Thoracic aorta (tissue), 2 donors: ENCODE measurements around the gene C1S. TPM values are rescaled to one million over a fixed set of nuclear protein-coding genes. Genes with fewer than 3 reads are reported as not detected.

Experiments
- ATAC-seq: fragments of 150-250 bp; one replicate; pipeline ENCODE4 v1.8.0; 2017; ENCODE audit warnings: low read depth; ENCODE audit not compliant: insufficient number of reproducible peaks, low FRiP score
- DNase-seq: peaks from one replicate; pipeline ENCODE4 v3.0.0-alpha.2; 2020; ENCODE audit warnings: low spot score
- H3K27ac ChIP-seq, 2 donors: fragments of 200-600 bp; sonication (generic); 1 replicate in 1 of 2; 2 replicates in 1 of 2; pipeline ENCODE4 v1.5.1; 2016; ENCODE audit warnings: mild to moderate bottlenecking in 2 of 2, moderate library complexity in 2 of 2
- H3K27me3 ChIP-seq: fragments of 200-600 bp; sonication (generic); replicated peaks from 2 replicates; pipeline ENCODE4 v1.6.0; 2016; ENCODE audit warnings: mild to moderate bottlenecking; ENCODE audit not compliant: insufficient read depth
- H3K36me3 ChIP-seq: fragments of 200-600 bp; sonication (generic); one replicate; pipeline ENCODE4 v1.5.1; 2016
- H3K4me1 ChIP-seq, 2 donors: fragments of 200-600 bp; sonication (generic); 1 replicate in 1 of 2; 2 replicates in 1 of 2; pipeline versions ENCODE4 v1.5.1 to v1.6.0; 2016; ENCODE audit warnings: low read depth in 2 of 2, mild to moderate bottlenecking in 1 of 2; ENCODE audit not compliant: control insufficient read depth in 1 of 2
- H3K4me3 ChIP-seq: fragments of 200-600 bp; sonication (generic); 2 replicates; pipeline ENCODE4 v1.5.1; 2016; ENCODE audit warnings: mild to moderate bottlenecking
- H3K9me3 ChIP-seq: fragments of 200-600 bp; sonication (generic); 2 replicates; pipeline ENCODE4 v1.5.1; 2016
- CTCF ChIP-seq: fragments of 200-600 bp; sonication (generic); IDR thresholded peaks from one replicate; pipeline ENCODE4 v1.5.1; 2019; ENCODE audit warnings: antibody characterized with exemption
- total RNA-seq, 2 donors: library from RNA; depleted of rRNA; stranded (reverse); fragments of >200 nt; gene quantifications; one replicate each; pipeline versions ENCODE4 v1.1.0 to v1.2.3, GENCODE V29; 2016

C1S gene
- total RNA-seq, 2 donors from 2014 or later: 456 to 715 TPM

GRCh38 chr12:7075518-7075917, 15.0 kb downstream of the C1S start:
- peaks cover 4% of the 10 kb centered on the region for H3K36me3 ChIP-seq
- TF ChIP-seq CTCF: no peak
- H3K4me3 ChIP-seq: no peak overlapping the region
- H3K27ac ChIP-seq: no peak overlapping the region
- no peak for DNase-seq
- no peaks in the 10 kb centered on the region for H3K27me3 ChIP-seq
- no peaks in the 10 kb centered on the region for H3K9me3 ChIP-seq
- ATAC-seq: no peak
- H3K4me1 ChIP-seq: peaks cover 14 to 16% of the 10 kb centered on the region in 2 donors

DNA sequence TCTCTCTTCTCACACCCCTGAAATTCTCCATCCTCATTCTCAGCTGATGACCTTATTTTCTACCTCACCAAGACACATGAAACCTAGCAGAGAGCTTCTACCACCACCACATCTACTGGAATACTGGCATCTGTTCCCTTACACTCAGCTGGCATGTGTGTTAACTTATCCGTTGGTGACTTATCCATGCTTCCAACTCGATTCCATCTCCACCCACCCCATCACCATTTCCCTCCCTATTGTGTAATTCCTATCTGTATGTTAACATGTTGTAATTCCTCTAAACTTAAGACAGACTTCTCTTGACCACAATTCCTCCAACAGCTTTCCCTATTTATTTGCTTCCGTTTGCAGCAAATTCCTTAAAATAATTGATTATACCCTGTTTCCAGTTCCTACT, 15.4 kb downstream of the C1S start:
- Histone ChIP-seq H3K27me3 (no peaks in the 10 kb centered on the region), H3K9me3 (no peaks in the 10 kb centered on the region), H3K4me3 (no peak overlapping the region), H3K4me1 (peaks cover 14 to 19% of the 10 kb centered on the region in 2 donors), H3K27ac (no peak overlapping the region), H3K36me3 (peaks cover 7% of the 10 kb centered on the region)
- ATAC-seq: no peak
- no peak for TF ChIP-seq CTCF
- DNase-seq: no peak

- Histone ChIP-seq H3K27me3 (no peaks in the 10 kb centered on the region), H3K36me3 (peaks cover 9% of the 10 kb centered on the region), H3K4me3 (no peak overlapping the region), H3K27ac (no peak overlapping the region), H3K9me3 (no peaks in the 10 kb centered on the region), H3K4me1 (peaks cover 14 to 19% of the 10 kb centered on the region in 2 donors)
- no peak for TF ChIP-seq CTCF
- no peak for ATAC-seq
- no peak for DNase-seq
Observed at GRCh38 chr12:7076493-7076892, 16.0 kb downstream of the C1S start.

GRCh38 chr12:7078163-7078562, 17.6 kb downstream of the C1S start:
- Histone ChIP-seq H3K27me3 (no peaks in the 10 kb centered on the region), H3K27ac (no peak overlapping the region), H3K4me3 (no peak overlapping the region), H3K36me3 (peaks cover 24% of the 10 kb centered on the region), H3K4me1 (peaks cover 14 to 19% of the 10 kb centered on the region in 2 donors), H3K9me3 (no peaks in the 10 kb centered on the region)
- ATAC-seq (no peak), DNase-seq (no peak)
- no peak for TF ChIP-seq CTCF

DNA sequence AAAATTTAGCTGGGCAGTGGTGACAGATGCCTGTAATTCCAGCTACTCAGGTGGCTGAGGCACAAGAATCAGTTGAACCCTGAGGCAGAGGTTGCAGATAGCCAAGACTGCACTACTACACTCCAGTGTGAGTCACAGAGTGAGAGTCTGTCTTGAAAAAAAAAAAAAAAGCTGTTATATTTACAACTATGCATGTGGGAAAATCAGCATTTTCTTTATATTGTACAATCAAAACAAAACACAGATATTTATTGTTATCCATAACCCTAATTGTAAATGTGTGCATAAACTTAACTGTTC, 19.3 kb downstream of the C1S start:
- Histone ChIP-seq H3K27ac (peak overlapping the region; percentile 77 to 86), H3K27me3 (no peaks in the 10 kb centered on the region), H3K4me1 (peaks cover 14 to 19% of the 10 kb centered on the region in 2 donors), H3K4me3 (no peak overlapping the region), H3K9me3 (no peaks in the 10 kb centered on the region), H3K36me3 (peaks cover 26% of the 10 kb centered on the region)
- DNase-seq: no peak
- no peak for ATAC-seq
- TF ChIP-seq CTCF: no peak
